ENCODE measurements around the gene KHDC3L.

Gene KHDC3L

DNA sequence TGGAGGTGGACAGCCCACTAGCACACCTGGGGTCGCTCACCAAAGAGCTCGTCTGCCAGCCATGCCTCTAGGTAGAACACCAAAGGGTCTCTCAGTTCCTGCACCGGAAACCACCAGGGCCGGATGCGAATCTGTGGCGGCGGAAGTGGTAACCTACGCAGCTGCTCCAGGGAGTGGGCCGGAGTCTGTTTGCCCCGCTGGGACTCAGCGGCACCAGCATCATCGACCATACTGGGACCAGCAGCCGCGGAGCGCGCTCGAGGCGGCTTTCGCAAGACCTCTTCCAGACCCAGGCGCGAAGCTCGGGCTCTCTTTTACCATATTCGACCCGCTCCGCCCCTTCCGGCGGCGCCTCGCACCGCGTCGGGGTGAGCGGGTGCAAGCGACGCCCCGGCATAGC is 7.1 kb downstream of the KHDC3L start, which contains the start of gene OOEP:
OOEP (minus strand) TSS at position 335 of the 400 bp plus-strand sequence; CDS start at position 230, 105 bp downstream.
- Histone ChIP-seq H3K27me3 (ENCODE audit: insufficient read depth, low read length, poor library complexity) (no peaks in the 10 kb centered on the region), H3K9me3 (ENCODE audit: insufficient read depth, low read length, severe bottlenecking) (peaks cover 8% of the 10 kb centered on the region), H3K27ac (ENCODE audit: low read length) (no peak within 1 kb of the TSS), H3K4me2 (ENCODE audit: insufficient read depth, low read length) (no peak within 1 kb of the TSS), H3K9ac (ENCODE audit: low read depth, low read length) (no peak within 1 kb of the TSS), H2AFZ (ENCODE audit: low read depth, low read length) (no peak within 1 kb of the TSS), H4K20me1 (ENCODE audit: insufficient read depth, low read length) (no peaks in the 10 kb centered on the region), H3K79me2 (ENCODE audit: insufficient read depth, low read length) (no peaks in the 10 kb centered on the region), H3K4me3 (ENCODE audit: low read depth in 1 of 2, low read length in 2 of 2) (no peak within 1 kb of the TSS), H3K36me3 (ENCODE audit: insufficient read depth, low read length) (no peaks in the 10 kb centered on the region), H3K4me1 (ENCODE audit: insufficient read depth, low read length) (no peaks in the 10 kb centered on the region)
- DNase-seq (no peak), ATAC-seq (ENCODE audit: insufficient read depth, low read depth) (no peak)
- TF ChIP-seq EZH2 (IDR thresholded peaks at IDR 0.05; ENCODE audit: borderline replicate concordance, low read depth, low read length, severe bottlenecking) = no peak
- TF ChIP-seq, protein P1, sequence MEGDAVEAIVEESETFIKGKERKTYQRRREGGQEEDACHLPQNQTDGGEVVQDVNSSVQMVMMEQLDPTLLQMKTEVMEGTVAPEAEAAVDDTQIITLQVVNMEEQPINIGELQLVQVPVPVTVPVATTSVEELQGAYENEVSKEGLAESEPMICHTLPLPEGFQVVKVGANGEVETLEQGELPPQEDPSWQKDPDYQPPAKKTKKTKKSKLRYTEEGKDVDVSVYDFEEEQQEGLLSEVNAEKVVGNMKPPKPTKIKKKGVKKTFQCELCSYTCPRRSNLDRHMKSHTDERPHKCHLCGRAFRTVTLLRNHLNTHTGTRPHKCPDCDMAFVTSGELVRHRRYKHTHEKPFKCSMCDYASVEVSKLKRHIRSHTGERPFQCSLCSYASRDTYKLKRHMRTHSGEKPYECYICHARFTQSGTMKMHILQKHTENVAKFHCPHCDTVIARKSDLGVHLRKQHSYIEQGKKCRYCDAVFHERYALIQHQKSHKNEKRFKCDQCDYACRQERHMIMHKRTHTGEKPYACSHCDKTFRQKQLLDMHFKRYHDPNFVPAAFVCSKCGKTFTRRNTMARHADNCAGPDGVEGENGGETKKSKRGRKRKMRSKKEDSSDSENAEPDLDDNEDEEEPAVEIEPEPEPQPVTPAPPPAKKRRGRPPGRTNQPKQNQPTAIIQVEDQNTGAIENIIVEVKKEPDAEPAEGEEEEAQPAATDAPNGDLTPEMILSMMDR (IDR thresholded peaks at IDR 0.05; ENCODE audit: borderline replicate concordance, extremely low read depth, low read length, poor library complexity, severe bottlenecking) = no peak

DNA sequence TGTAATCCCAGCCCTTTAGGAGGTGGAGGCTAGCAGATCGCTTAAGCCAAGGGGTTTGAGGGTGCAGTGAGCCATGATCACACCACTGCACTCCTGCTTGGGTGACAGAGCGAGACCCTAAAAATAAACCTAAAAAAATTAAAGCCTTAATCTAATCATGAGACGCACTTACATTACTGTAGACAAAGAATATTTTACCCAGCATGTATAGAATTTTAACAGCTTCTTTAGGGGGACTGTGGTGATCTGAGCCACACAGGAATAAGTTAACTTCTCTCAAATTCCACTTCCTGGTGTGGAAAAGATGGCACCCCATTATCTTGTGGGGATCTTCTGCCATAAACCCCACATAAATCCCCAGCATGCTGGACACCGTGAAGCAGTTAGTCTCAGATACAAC is 9.5 kb downstream of the KHDC3L start:
- ATAC-seq (ENCODE audit: insufficient read depth, low read depth) (no peak), DNase-seq (no peak)
- Histone ChIP-seq H2AFZ (ENCODE audit: low read depth, low read length) (no peak overlapping the region), H3K4me2 (ENCODE audit: insufficient read depth, low read length) (no peak overlapping the region), H3K36me3 (ENCODE audit: insufficient read depth, low read length) (no peaks in the 10 kb centered on the region), H3K79me2 (ENCODE audit: insufficient read depth, low read length) (no peaks in the 10 kb centered on the region), H3K27me3 (ENCODE audit: insufficient read depth, low read length, poor library complexity) (no peaks in the 10 kb centered on the region), H3K4me1 (ENCODE audit: insufficient read depth, low read length) (no peaks in the 10 kb centered on the region), H3K27ac (ENCODE audit: low read length) (no peak overlapping the region), H3K9me3 (ENCODE audit: insufficient read depth, low read length, severe bottlenecking) (peaks cover 8% of the 10 kb centered on the region), H3K4me3 (ENCODE audit: low read depth in 1 of 2, low read length in 2 of 2) (no peak overlapping the region), H3K9ac (ENCODE audit: low read depth, low read length) (no peak overlapping the region), H4K20me1 (ENCODE audit: insufficient read depth, low read length) (no peaks in the 10 kb centered on the region)
- TF ChIP-seq EZH2 (IDR thresholded peaks at IDR 0.05; ENCODE audit: borderline replicate concordance, low read depth, low read length, severe bottlenecking) = no peak
- TF ChIP-seq, protein P1 (IDR thresholded peaks at IDR 0.05; ENCODE audit: borderline replicate concordance, extremely low read depth, low read length, poor library complexity, severe bottlenecking) = no peak

DNA sequence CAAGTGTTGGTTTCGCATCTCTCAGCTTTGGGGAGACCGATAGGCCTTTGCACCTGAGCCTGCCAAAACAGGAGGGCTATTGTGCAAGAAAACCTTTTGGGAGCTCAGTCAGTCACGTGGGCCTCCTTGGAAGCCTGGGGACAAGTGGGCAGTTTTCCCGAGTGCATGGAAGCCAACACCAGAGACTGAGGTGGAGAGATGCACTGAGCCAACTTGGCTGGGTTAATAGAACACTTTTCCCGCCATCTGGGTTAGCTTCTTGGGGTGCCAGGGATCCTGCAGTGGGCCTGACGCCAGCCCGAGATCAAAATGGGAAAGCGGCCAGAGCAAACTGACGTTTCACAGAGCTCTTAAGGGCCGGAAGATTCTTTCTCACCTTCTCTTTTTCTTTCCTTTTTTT is 10.1 kb downstream of the KHDC3L start:
- DNase-seq (no peak), ATAC-seq (ENCODE audit: insufficient read depth, low read depth) (no peak)
- Histone ChIP-seq H3K36me3 (ENCODE audit: insufficient read depth, low read length) (no peaks in the 10 kb centered on the region), H3K27me3 (ENCODE audit: insufficient read depth, low read length, poor library complexity) (no peaks in the 10 kb centered on the region), H3K79me2 (ENCODE audit: insufficient read depth, low read length) (no peaks in the 10 kb centered on the region), H3K4me2 (ENCODE audit: insufficient read depth, low read length) (no peak overlapping the region), H3K9ac (ENCODE audit: low read depth, low read length) (no peak overlapping the region), H3K4me3 (ENCODE audit: low read depth in 1 of 2, low read length in 2 of 2) (no peak overlapping the region), H3K4me1 (ENCODE audit: insufficient read depth, low read length) (no peaks in the 10 kb centered on the region), H3K9me3 (ENCODE audit: insufficient read depth, low read length, severe bottlenecking) (peaks cover 8% of the 10 kb centered on the region), H3K27ac (ENCODE audit: low read length) (no peak overlapping the region), H4K20me1 (ENCODE audit: insufficient read depth, low read length) (no peaks in the 10 kb centered on the region), H2AFZ (ENCODE audit: low read depth, low read length) (no peak overlapping the region)
- no peak for TF ChIP-seq EZH2 (IDR thresholded peaks at IDR 0.05; ENCODE audit: borderline replicate concordance, low read depth, low read length, severe bottlenecking)

DNA sequence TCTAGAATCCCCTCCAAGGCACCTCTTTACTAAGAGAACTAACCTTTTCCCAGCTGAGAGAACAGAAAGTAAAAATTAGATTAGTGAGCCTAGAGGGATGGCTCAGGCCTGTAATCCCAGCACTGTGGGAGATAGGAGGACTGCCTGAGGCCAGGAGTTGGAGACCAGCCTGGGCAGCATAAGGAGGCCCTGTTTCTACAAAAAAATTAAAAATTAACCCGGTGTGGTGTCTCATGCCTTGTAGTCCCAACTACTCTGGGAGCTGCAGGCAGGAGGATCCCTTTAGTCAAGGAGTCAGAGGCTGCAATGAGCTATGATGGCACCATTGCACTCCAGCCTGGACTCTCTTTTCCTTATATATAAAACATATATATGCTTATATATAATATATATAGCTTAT is 12.8 kb downstream of the KHDC3L start:
- no peaks in the 10 kb centered on the region for H3K27me3 ChIP-seq (ENCODE audit: insufficient read depth, low read length, poor library complexity)
- no peak for TF ChIP-seq EZH2 (IDR thresholded peaks at IDR 0.05; ENCODE audit: borderline replicate concordance, low read depth, low read length, severe bottlenecking)
- H3K36me3 ChIP-seq (ENCODE audit: insufficient read depth, low read length) = no peaks in the 10 kb centered on the region
- no peak overlapping the region for H3K4me3 ChIP-seq (ENCODE audit: low read depth in 1 of 2, low read length in 2 of 2)
- DNase-seq = no peak
- no peak overlapping the region for H2AFZ ChIP-seq (ENCODE audit: low read depth, low read length)
- H3K27ac ChIP-seq (ENCODE audit: low read length) = no peak overlapping the region
- H4K20me1 ChIP-seq (ENCODE audit: insufficient read depth, low read length) = no peaks in the 10 kb centered on the region
- no peaks in the 10 kb centered on the region for H3K4me1 ChIP-seq (ENCODE audit: insufficient read depth, low read length)
- H3K4me2 ChIP-seq (ENCODE audit: insufficient read depth, low read length) = no peak overlapping the region
- no peaks in the 10 kb centered on the region for H3K79me2 ChIP-seq (ENCODE audit: insufficient read depth, low read length)
- no peak overlapping the region for H3K9ac ChIP-seq (ENCODE audit: low read depth, low read length)
- peaks cover 8% of the 10 kb centered on the region for H3K9me3 ChIP-seq (ENCODE audit: insufficient read depth, low read length, severe bottlenecking)
- ATAC-seq (ENCODE audit: insufficient read depth, low read depth) = no peak
